Measurements from ENCODE around the gene CNTN5. TPM values are rescaled to one million over a fixed set of nuclear protein-coding genes. Genes with fewer than 3 reads are reported as not detected.

Gene CNTN5
- total and polyA plus RNA-seq, 2 donors (not counting 1 experiment from before 2014, with no cell fraction given), result 0.17 TPM; not detected in 1

GRCh38 chr11:99376463-99376862 lies 355.7 kb downstream of the CNTN5 start:
- H3K4me2 ChIP-seq (ENCODE audit: extremely low read depth, insufficient read depth, low read length), result no peak overlapping the region

GRCh38 chr11:99383648-99384245 lies 363.0 kb downstream of the CNTN5 start:
- H3K79me2 ChIP-seq (ENCODE audit: control insufficient read depth, insufficient read depth, low read length), result no peaks in the 10 kb centered on the region
- H3K27me3 ChIP-seq (ENCODE audit: control insufficient read depth, insufficient read depth, low read length), result no peaks in the 10 kb centered on the region
- H3K27ac ChIP-seq (ENCODE audit: insufficient read depth, low read length), result no peak overlapping the region
- no peaks in the 10 kb centered on the region for H3K9me3 ChIP-seq (ENCODE audit: control insufficient read depth, insufficient read depth, low read depth, low read length)
- no peak overlapping the region for H2AFZ ChIP-seq (ENCODE audit: low read length)
- no peak overlapping the region for H3K4me2 ChIP-seq (ENCODE audit: extremely low read depth, insufficient read depth, low read length)
- no peaks in the 10 kb centered on the region for H3K4me1 ChIP-seq (ENCODE audit: control insufficient read depth, extremely low read depth, insufficient read depth, low read length)
- H3K36me3 ChIP-seq (ENCODE audit: control insufficient read depth, insufficient read depth, low read length), result no peaks in the 10 kb centered on the region
- no peaks in the 10 kb centered on the region for H4K20me1 ChIP-seq (ENCODE audit: control insufficient read depth, extremely low read depth, insufficient read depth, low read length)
- no peak overlapping the region for H3K4me3 ChIP-seq (replicated peaks in 1 of 4; ENCODE audit: control extremely low read depth in 1 of 4, insufficient read depth in 1 of 4, low read depth in 3 of 4, low read length in 4 of 4)
- no peak for TF ChIP-seq EZH2 (IDR thresholded peaks at IDR 0.05; ENCODE audit: low read length, missing control alignments)
- TF ChIP-seq CTCF (conservative IDR thresholded peaks at IDR 0.05 in 1 of 2, IDR thresholded peaks at IDR 0.05 in 1 of 2; ENCODE audit: low read depth in 1 of 2, low read length in 2 of 2), result no peak
- no peak overlapping the region for H3K9ac ChIP-seq (ENCODE audit: insufficient read depth, low read length)
- no peak for DNase-seq (ENCODE audit: low read depth in 2 of 2)

More at GRCh38 chr11:99376463-99376862, 355.7 kb downstream of the CNTN5 start:
- TF ChIP-seq EZH2 (IDR thresholded peaks at IDR 0.05; ENCODE audit: low read length, missing control alignments) (no peak), CTCF (conservative IDR thresholded peaks at IDR 0.05 in 1 of 2, IDR thresholded peaks at IDR 0.05 in 1 of 2; ENCODE audit: low read depth in 1 of 2, low read length in 2 of 2) (no peak)
- no peak for DNase-seq (ENCODE audit: low read depth in 2 of 2)
- Histone ChIP-seq H3K4me1 (ENCODE audit: control insufficient read depth, extremely low read depth, insufficient read depth, low read length) (no peaks in the 10 kb centered on the region), H3K27me3 (ENCODE audit: control insufficient read depth, insufficient read depth, low read length) (no peaks in the 10 kb centered on the region), H3K9me3 (ENCODE audit: control insufficient read depth, insufficient read depth, low read depth, low read length) (no peaks in the 10 kb centered on the region), H3K36me3 (ENCODE audit: control insufficient read depth, insufficient read depth, low read length) (no peaks in the 10 kb centered on the region), H4K20me1 (ENCODE audit: control insufficient read depth, extremely low read depth, insufficient read depth, low read length) (no peaks in the 10 kb centered on the region), H3K27ac (ENCODE audit: insufficient read depth, low read length) (no peak overlapping the region), H3K79me2 (ENCODE audit: control insufficient read depth, insufficient read depth, low read length) (no peaks in the 10 kb centered on the region), H3K4me3 (replicated peaks in 1 of 4; ENCODE audit: control extremely low read depth in 1 of 4, insufficient read depth in 1 of 4, low read depth in 3 of 4, low read length in 4 of 4) (no peak overlapping the region), H3K9ac (ENCODE audit: insufficient read depth, low read length) (no peak overlapping the region), H2AFZ (ENCODE audit: low read length) (no peak overlapping the region)

GRCh38 chr11:99391245-99391644 lies 370.5 kb downstream of the CNTN5 start:
- Histone ChIP-seq H3K27me3 (ENCODE audit: control insufficient read depth, insufficient read depth, low read length) (no peaks in the 10 kb centered on the region), H2AFZ (ENCODE audit: low read length) (no peak overlapping the region), H3K9ac (ENCODE audit: insufficient read depth, low read length) (no peak overlapping the region), H3K4me1 (ENCODE audit: control insufficient read depth, extremely low read depth, insufficient read depth, low read length) (no peaks in the 10 kb centered on the region), H4K20me1 (ENCODE audit: control insufficient read depth, extremely low read depth, insufficient read depth, low read length) (no peaks in the 10 kb centered on the region), H3K4me3 (replicated peaks in 1 of 4; ENCODE audit: control extremely low read depth in 1 of 4, insufficient read depth in 1 of 4, low read depth in 3 of 4, low read length in 4 of 4) (no peak overlapping the region), H3K79me2 (ENCODE audit: control insufficient read depth, insufficient read depth, low read length) (no peaks in the 10 kb centered on the region), H3K36me3 (ENCODE audit: control insufficient read depth, insufficient read depth, low read length) (no peaks in the 10 kb centered on the region), H3K9me3 (ENCODE audit: control insufficient read depth, insufficient read depth, low read depth, low read length) (no peaks in the 10 kb centered on the region), H3K27ac (ENCODE audit: insufficient read depth, low read length) (no peak overlapping the region), H3K4me2 (ENCODE audit: extremely low read depth, insufficient read depth, low read length) (no peak overlapping the region)
- TF ChIP-seq CTCF (conservative IDR thresholded peaks at IDR 0.05 in 1 of 2, IDR thresholded peaks at IDR 0.05 in 1 of 2; ENCODE audit: low read depth in 1 of 2, low read length in 2 of 2) (no peak), EZH2 (IDR thresholded peaks at IDR 0.05; ENCODE audit: low read length, missing control alignments) (no peak)
- DNase-seq (ENCODE audit: low read depth in 2 of 2), result no peak
